Effector CD8-positive, alpha-beta T cell (primary cell): ENCODE results near the gene UPK2.
A peak's percentile ranks its signal among the peaks of the same experiment; 100 is the strongest.

Experiments used
- DNase-seq: peaks from one replicate; lab custom pipeline; 2025; lab: John Stamatoyannopoulos, UW
- total RNA-seq, 4 experiments: gene quantifications; one replicate each; lab custom pipeline; 2026; lab: John Stamatoyannopoulos, UW

The UPK2 gene
- 0 to 1.8 (median 0.18) reads per million in 4 experiments for total RNA-seq

- DNase-seq = peak; percentile 83
These were observed at the start of gene UPK2 for GRCh38 chr11:118956094-118956846. Gene UPK2 (plus strand): TSS chr11:118956298. CDS start chr11:118956351, 53 bp downstream.

- DNase-seq = peak; percentile 85
These were observed 48.8 kb upstream of the UPK2 start for GRCh38 chr11:118907051-118908042.

DNA sequence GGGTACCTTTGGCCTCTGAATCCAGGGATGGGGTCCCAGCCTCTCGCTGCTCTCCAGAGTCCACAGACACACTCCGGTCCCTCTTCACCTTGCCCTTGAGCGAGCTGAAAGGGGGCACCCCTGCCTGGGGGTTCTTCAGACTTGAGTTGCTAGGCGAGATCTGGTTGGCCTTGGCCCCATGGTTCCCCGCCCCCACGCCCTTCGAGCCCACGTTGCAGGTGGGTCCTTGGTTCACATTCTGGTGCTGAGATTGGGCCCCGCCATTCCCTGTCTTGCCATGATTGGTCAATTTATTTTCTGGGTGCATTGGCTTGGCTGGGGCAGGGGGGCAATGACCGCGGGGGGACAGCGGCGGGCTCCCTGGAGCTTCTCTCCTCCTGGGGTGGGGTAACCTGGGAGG lies 47.8 kb upstream of the UPK2 start:
- no peak for DNase-seq

GRCh38 chr11:118908901-118909618 lies 47.0 kb upstream of the UPK2 start:
- DNase-seq = no peak

GRCh38 chr11:118909619-118910308 lies 46.3 kb upstream of the UPK2 start:
- no peak for DNase-seq

GRCh38 chr11:118910309-118911112 lies 45.6 kb upstream of the UPK2 start:
- no peak for DNase-seq

- no peak for DNase-seq
These were observed 44.8 kb upstream of the UPK2 start for GRCh38 chr11:118911113-118911879.

- peak; percentile 62 for DNase-seq
These were observed 44.0 kb upstream of the UPK2 start for GRCh38 chr11:118911880-118912741.

GRCh38 chr11:118912742-118913410 lies 43.2 kb upstream of the UPK2 start:
- DNase-seq = peak; percentile 25

- peak; percentile 32 for DNase-seq
These were observed 42.5 kb upstream of the UPK2 start for GRCh38 chr11:118913411-118914125.

DNA sequence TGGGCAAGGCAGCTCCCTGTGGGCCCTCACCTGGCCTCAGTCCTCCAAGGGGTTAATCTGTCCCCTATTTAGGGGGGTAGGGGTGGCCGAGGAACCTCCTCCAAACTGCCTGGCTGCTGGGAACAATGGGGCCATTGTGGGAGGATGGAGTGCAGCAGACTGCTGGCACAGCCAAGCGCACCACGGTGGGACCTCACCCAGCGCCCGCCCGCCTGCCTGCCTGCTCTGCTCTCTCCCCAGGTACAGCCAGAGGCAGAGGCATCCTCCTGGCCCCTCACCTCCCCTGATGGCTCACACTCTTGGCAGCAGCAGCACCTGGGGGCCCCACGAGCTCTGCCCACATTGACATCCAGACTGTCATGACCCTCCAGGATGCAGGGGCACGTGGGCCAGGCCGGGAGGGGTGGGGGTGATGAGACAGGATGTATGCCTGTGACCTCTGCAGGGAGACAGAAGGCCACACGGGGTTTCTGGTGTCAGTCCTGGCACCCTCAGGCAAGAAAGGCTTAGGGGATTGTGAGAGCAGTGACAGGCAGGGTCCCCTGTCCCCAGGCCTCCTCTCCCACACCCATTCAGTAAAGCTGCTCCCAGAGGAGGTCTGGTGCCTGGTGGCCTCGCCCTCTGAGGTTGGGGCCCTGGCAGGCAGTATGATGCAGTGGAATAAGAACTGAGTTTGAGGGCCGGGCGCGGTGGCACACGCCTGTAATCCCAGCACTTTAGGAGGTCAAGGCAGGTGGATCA lies 41.8 kb upstream of the UPK2 start:
- DNase-seq = peak; percentile 62

DNA sequence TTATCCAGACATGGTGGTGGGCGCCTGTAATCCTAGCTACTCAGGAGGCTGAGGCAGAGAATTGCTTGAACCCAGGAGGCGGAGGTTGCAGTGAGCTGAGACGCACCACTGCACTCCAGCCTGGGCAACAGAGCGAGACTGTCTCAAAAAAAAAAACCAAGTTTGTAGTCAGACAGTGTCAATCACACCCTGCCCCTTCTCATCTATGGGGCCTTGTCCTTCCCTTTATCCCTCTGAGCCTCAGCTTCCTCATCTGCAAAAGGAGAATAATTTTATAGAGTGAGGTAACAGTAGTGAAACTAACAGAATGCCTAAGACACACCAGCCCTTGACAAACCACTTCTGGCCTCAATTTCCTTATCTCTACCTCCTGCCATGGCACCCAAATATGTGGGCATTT lies 41.1 kb upstream of the UPK2 start:
- DNase-seq = no peak

DNA sequence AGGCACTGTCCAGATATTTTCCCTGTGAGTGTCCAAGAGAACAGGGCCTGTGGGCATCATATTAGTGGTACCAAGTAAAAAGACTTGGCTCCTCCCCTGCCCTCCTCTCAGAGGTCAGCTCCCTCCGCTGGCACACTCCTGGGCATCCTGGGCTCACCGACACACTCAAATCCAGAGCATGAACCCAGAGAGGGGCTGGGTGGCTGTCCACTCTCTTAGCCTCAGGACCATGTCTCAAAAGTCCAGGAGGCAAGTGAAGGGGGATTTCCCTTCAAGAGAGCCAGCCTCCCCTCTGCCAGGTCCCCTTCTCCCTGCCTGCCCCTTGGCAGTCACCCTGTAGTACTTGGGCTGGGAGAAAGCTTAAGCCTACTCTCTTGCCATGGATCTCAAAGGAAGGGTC lies 40.7 kb upstream of the UPK2 start:
- no peak for DNase-seq

DNA sequence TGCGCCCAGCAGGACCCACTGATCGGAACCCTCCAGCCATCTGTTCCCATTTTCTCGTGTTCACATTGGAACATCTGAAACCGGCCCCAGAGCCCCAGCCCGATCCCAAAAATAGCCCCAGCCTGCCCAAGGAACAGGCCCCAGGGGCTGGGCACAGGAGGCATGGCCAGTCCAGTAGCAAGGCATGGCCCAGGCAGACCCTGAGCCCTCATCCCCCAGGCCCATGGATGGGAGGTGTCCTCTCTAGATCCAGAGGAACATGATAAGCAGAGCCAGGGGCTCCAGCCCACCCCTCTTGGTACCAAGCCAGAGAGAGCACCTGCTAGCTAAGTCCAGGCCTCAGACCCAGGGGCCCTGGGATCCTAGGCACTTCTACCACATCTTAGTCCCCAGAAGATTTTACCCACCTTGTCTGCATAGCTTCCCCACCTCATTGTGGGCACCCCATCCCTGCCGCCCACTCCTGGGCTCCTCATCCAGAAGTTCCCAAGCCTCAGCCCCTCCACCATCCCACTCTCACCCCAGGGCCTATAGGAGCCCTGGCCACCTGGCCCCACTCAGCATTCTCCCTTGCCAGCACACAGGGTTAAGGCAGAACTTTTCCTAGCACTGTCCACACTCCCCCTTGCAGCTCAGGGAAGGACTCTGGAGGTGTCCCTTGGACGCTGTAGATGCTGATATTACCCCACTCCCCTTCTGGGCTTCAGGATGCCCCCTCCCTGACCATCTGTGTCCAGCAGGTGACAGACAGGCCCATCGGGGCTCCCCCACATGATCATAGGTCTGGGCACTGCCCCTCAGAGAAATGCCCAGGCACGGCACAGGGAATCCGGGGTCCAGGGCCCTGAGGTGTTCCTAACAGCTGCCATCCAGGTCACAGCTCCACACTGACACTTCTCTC lies 39.9 kb upstream of the UPK2 start:
- no peak for DNase-seq

DNA sequence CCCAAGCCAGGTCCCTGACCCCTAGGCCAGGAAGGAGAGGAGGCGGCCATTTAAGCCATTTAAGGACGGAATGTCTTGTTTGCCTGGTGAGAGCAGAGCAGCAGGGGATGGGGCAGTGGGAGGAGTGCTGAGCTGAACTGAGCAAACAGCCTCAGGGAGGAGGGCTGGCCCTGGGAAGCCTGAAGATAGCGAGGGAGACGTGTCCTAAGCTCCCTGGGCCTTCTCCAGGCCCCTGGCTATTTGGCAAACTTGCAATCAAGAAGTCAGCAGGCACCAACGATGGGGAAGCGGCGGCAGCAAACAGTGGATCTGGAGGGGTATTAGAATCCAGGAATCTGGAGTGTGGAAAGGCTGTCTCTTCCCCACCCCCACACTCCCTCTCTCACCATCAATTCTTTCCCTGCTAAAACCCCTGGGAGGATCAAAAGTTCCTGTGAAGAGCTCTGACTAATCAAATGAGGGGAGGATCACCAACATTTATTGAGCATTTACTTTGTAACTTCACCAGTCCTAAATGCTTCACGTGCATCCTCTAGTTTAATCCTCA lies 39.2 kb upstream of the UPK2 start:
- no peak for DNase-seq
